IPS-15b (cell line): ENCODE data around the gene IL3.

Source experiments
- H3K27me3 ChIP-seq: one replicate; pipeline ENCODE4 v1.6.1; 2013; ENCODE audit warnings: low read length; ENCODE audit not compliant: control insufficient read depth, insufficient read depth
- H3K36me3 ChIP-seq: one replicate; pipeline ENCODE4 v1.6.1; 2013; ENCODE audit warnings: low read length; ENCODE audit not compliant: control insufficient read depth, insufficient read depth
- H3K4me1 ChIP-seq: one replicate; pipeline ENCODE4 v1.6.1; 2013; ENCODE audit warnings: mild to moderate bottlenecking, low read length; ENCODE audit not compliant: control insufficient read depth, insufficient read depth
- H3K4me3 ChIP-seq: one replicate; pipeline ENCODE4 v1.5.1; 2013; ENCODE audit warnings: low read depth, low read length
- H3K9ac ChIP-seq: one replicate; pipeline ENCODE4 v1.6.1; 2013; ENCODE audit warnings: low read depth, mild to moderate bottlenecking, low read length
- H3K9me3 ChIP-seq: one replicate; pipeline ENCODE4 v1.6.1; 2013; ENCODE audit warnings: mild to moderate bottlenecking, low read length; ENCODE audit not compliant: control insufficient read depth, insufficient read depth

Gene IL3

DNA sequence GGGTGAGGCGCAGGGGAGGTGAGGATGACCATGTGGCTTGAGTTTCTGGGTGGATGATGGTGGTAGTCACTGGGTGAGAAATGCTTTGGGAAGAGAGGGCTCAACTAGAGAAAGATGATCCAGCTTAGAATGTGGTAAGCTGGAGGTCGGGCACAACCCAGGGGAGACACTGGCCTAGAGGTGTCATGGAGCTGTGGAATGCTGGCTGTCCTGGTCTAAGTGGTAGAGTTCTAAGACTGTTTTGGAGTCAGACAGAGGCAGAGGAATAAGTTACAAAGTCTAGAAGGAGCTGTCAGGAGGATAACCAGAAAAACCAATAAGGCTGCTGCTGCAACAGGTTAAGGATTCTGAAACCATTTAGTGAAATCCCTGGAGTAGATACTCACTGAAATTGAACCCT is 29.8 kb upstream of the IL3 start:
- Histone ChIP-seq H3K4me3 (no peak overlapping the region), H3K9me3 (no peaks in the 10 kb centered on the region)

DNA sequence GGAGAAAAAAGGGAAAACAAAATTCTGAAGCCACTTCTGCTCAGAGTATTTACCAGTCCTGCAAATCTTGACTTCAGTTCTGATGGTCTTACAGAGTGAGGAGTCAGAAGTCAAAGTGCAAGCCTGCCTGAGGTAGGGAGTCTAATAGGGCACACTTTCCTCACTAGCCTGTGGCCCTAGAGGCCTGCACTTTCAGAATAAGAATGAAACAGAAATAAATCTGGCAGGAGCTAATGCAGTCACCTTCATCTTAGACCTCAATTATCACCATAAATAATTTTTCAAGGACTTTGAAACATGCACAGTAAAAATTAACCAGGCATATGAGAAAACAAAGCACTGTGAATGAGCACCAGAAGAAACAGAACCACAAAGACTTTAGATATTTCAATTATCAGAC is 28.3 kb upstream of the IL3 start:
- Histone ChIP-seq H3K4me3 (no peak overlapping the region), H3K4me1 (no peaks in the 10 kb centered on the region), H3K9ac (no peak overlapping the region), H3K9me3 (no peaks in the 10 kb centered on the region), H3K27me3 (no peaks in the 10 kb centered on the region), H3K36me3 (no peaks in the 10 kb centered on the region)

More for the DNA sequence above, 29.8 kb upstream of the IL3 start:
- Histone ChIP-seq H3K27me3 (no peaks in the 10 kb centered on the region), H3K4me1 (no peaks in the 10 kb centered on the region), H3K9ac (no peak overlapping the region), H3K36me3 (no peaks in the 10 kb centered on the region)

DNA sequence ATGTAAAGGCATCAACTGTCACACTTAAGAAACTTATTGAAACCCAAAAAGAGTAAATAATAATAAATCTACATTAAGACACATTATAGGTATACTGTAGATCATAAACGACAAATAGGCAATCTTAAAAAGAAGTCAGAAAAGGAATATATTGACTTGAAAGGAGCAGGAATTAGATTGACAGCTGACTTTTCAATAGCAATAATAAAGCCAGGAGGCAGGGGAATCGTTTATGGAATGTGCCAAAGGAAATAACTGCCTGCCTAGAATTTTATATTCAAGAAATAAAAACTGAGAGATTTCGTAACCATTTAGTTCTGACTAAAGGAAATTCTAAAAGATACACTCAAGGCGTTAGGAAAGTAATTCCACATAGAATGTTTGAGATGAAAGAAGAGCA is 27.3 kb upstream of the IL3 start:
- Histone ChIP-seq H3K9ac (no peak overlapping the region), H3K9me3 (no peaks in the 10 kb centered on the region), H3K4me1 (no peaks in the 10 kb centered on the region), H3K27me3 (no peaks in the 10 kb centered on the region), H3K36me3 (no peaks in the 10 kb centered on the region), H3K4me3 (no peak overlapping the region)

DNA sequence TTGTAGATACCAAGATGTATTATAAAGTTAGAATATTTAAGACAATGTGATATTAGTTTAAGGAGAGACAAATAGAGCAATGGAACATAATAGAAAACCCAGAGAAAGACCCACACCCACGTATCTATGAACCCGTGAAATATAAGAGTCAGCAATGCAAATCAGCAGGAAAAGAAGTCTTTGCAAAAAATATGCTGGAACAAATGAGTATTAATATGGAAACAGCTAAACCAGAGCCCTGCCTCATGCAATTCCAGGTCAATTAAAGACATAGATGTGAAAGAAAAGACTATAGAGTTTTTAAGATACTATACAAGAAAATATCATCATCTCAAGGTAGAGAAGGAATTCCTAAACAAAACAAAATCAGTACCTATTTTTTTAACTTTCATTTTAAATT is 23.1 kb upstream of the IL3 start:
- Histone ChIP-seq H3K27me3 (no peaks in the 10 kb centered on the region), H3K9ac (no peak overlapping the region), H3K4me3 (no peak overlapping the region), H3K9me3 (no peaks in the 10 kb centered on the region), H3K36me3 (no peaks in the 10 kb centered on the region), H3K4me1 (no peaks in the 10 kb centered on the region)

DNA sequence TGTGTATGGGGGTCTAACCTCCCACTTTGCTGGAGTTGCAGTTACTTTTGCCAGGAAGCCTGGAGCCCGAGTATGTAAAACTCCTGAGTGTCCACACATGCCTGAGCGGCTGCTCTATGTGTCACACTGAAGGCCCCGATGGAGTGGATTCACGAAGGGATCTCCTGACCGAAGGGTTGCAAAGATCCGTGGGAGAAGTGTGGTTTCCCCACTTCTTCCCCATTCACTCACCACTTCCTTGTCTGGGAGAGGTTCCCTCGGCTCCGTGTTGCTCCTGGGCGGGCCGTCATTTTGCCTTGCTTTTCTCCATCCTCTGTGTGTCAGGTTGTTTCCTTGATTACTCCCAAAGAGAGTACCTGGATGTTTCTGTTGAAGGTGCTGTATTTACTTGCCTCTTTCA is 16.2 kb upstream of the IL3 start:
- Histone ChIP-seq H3K36me3 (no peaks in the 10 kb centered on the region), H3K9me3 (no peaks in the 10 kb centered on the region), H3K4me1 (no peaks in the 10 kb centered on the region), H3K4me3 (no peak overlapping the region), H3K9ac (no peak overlapping the region), H3K27me3 (no peaks in the 10 kb centered on the region)

DNA sequence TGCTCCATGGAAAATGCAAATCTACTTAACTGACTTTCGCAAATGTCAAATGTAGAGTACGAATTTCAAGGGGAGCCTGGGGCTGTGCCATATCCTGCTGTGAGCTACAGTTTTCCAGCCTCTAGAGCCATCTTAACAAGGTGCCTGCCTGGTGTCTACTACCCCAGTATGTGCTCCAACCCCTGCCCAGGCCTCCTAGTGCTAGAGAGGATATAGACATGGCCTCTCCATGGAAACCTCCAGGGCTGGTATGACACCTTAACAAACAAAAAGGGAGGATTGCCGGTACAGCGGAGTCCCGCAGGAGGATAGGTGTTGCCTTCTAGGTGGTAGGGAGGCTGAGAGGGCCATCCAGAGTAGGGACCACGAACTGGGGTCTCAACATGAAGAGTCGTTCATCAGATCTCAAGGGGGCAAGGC is 13.6 kb upstream of the IL3 start:
- no peak overlapping the region for H3K4me3 ChIP-seq
- H3K36me3 ChIP-seq: no peaks in the 10 kb centered on the region
- H3K27me3 ChIP-seq: no peaks in the 10 kb centered on the region
- H3K9ac ChIP-seq: no peak overlapping the region
- no peaks in the 10 kb centered on the region for H3K4me1 ChIP-seq
- no peaks in the 10 kb centered on the region for H3K9me3 ChIP-seq

DNA sequence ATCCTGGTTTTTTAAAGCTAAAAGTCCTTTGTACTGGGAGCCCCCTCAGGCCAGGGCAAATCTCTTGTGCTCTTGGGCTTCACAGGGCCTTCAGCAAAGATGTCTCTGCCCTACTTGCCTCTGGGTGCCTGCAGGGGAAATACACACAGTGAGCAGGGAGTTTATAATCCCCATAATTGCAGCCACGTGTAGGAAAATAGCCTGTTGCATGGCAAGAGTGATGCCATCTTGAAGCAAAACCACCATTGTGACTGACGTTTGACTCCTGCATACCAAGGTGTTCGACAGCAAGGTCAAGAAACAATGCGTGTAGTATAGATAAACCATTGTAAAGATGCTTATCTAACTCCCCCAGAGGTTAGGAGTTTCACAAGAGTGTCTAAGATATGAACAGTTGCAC is 11.4 kb upstream of the IL3 start:
- no peaks in the 10 kb centered on the region for H3K36me3 ChIP-seq
- H3K4me3 ChIP-seq: no peak overlapping the region
- H3K4me1 ChIP-seq: no peaks in the 10 kb centered on the region
- no peak overlapping the region for H3K9ac ChIP-seq
- H3K27me3 ChIP-seq: no peaks in the 10 kb centered on the region
- no peaks in the 10 kb centered on the region for H3K9me3 ChIP-seq

DNA sequence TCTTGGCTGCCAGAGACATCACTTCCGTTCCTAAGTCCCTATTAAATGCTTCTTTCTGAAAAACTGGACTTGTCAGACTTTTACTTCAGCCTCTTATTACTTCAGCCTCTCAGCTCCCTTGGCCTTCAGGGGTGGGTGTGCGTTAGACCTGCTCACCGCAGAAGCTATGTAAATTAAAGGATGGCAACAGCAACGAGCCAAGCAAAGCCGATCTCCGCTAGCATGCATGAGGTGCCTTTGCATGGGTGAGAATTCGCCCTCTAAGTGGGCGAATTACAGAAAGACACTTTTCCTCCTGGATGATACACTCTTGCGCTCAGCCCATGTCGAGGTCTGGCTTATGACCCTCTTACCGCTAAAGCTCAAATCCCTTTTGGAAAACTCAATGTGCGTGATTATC is 10.9 kb upstream of the IL3 start:
- Histone ChIP-seq H3K36me3 (no peaks in the 10 kb centered on the region), H3K27me3 (no peaks in the 10 kb centered on the region), H3K9me3 (no peaks in the 10 kb centered on the region), H3K4me3 (no peak overlapping the region), H3K9ac (no peak overlapping the region), H3K4me1 (no peaks in the 10 kb centered on the region)

DNA sequence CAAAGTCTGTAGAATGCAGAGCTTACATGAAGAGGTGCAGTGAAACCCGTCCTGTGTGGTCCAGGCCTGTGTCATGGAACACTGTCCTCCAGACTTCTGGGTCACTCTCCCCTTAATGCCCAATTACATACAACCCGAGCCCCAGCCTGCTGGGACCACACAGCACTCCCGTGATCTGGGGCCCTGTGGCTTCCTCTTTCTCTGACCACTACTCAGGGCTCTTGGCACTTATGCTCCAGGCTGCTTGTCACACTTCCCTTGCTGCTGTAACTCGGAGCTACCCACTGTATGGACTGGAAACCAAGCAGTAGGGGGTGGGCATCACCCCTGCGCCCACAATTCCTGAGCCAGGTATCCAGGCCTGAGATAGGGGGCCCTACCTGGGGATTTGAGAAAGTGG is 10.3 kb upstream of the IL3 start:
- no peaks in the 10 kb centered on the region for H3K36me3 ChIP-seq
- no peaks in the 10 kb centered on the region for H3K27me3 ChIP-seq
- no peak overlapping the region for H3K4me3 ChIP-seq
- no peaks in the 10 kb centered on the region for H3K9me3 ChIP-seq
- no peaks in the 10 kb centered on the region for H3K4me1 ChIP-seq
- H3K9ac ChIP-seq: no peak overlapping the region

DNA sequence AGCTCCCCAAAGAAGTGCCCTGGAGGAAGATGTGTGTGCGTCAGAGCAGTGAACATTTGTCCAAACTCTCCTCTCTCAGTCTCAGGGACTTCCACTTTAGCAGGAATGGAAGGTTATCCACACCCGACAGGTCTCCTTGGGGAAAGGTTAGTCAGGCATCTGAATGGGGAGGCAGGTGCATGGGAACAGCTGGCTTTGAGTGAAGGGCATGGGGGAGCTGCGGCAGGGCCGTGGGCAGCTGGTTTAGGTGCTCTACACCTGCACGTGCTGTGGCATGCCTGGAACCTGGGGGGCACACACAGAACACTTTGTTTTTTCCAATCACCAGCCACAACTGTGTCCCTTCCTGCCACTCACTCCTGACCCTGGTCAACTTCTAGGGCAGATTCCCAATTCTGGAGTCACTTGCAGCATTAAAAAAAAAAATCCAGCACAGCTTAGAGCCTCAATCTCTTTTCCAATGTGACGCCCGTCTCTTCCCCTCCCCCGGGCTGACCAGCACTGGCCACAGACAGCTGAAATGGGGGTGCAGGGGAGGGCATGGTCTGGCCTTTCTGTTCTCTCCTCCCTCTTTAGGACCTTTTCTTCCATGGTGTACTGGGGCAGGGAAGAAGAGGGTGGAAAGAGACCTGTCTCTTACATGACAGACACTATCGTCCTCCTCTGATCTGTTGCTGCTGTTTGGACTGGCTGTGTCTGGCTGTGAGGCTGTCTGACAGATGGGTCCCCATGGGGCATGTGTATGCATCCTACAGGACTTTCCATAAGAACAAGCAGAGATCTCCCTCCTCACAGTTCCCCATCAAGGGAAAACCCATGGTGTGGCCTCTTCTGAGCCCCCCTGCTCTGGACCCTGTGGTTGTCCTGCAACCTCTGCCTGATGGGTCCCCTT is 9.5 kb upstream of the IL3 start:
- H3K4me1 ChIP-seq: no peaks in the 10 kb centered on the region
- no peaks in the 10 kb centered on the region for H3K36me3 ChIP-seq
- H3K27me3 ChIP-seq: no peaks in the 10 kb centered on the region
- H3K9me3 ChIP-seq: no peaks in the 10 kb centered on the region
- no peak overlapping the region for H3K4me3 ChIP-seq
- H3K9ac ChIP-seq: no peak overlapping the region

DNA sequence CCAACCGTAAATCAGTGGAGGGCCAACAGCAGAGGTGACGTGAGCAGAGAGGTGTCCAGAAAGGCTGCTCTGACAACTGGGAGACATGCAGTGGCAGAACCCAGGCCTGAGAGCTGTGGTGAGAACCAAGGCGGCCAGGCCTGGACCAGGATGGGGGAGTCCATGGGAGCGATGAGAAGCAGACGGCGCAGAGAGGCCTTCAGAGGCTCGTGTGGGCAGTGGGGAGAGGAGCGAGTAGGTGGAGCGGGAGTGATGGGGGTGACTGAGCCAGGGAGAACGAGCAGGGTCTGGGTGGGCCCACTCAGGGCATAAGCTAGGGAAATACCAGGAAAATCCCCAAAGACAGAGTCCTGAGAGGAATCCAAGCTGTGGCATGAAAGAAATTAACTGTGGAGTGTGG is 7.9 kb upstream of the IL3 start:
- Histone ChIP-seq H3K4me1 (no peaks in the 10 kb centered on the region), H3K27me3 (no peaks in the 10 kb centered on the region), H3K9me3 (no peaks in the 10 kb centered on the region), H3K9ac (no peak overlapping the region), H3K36me3 (no peaks in the 10 kb centered on the region), H3K4me3 (no peak overlapping the region)

DNA sequence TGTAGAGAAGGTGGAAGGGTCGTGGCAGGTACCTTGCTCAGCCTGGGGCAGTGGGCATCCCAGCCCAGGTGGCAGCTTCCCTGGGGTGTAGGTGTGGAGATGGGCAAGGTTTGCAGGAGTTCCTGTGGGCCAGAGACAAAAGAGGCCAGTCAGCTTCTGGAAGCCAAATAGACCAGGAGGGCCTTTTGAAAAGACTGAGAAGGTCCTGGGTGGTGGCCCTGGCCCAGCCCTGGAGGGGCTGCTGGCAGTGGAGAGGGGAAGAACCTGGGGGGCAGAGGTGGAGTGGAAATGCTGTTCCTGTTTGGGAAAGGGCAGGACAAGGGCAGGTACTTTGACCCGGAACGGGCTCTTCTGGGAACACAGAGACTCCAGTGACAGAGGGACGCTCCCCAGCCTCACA is 7.0 kb upstream of the IL3 start:
- H3K9me3 ChIP-seq: no peaks in the 10 kb centered on the region
- no peak overlapping the region for H3K9ac ChIP-seq
- H3K4me1 ChIP-seq: no peaks in the 10 kb centered on the region
- no peaks in the 10 kb centered on the region for H3K36me3 ChIP-seq
- H3K4me3 ChIP-seq: no peak overlapping the region
- H3K27me3 ChIP-seq: no peaks in the 10 kb centered on the region
